MCF 10A (cell line): ENCODE data around the gene PPP2R5C. TPM values are rescaled to one million over a fixed set of nuclear protein-coding genes. Genes with fewer than 3 reads are reported as not detected.

Experiments
- BruUV-seq: library from RNA; stranded (reverse); fragments of 400-500 nt; replicated peaks from 2 replicates; lab custom pipeline; 2021; lab: Mats Ljungman, UMichigan
- CTCF ChIA-PET: fragments of 300-600 bp; sonication (Branson Sonifier 250); formaldehyde crosslinking; extraction: SDS; loops from one replicate; lab custom pipeline; 2021; ENCODE audit warnings: antibody characterized with exemption, inconsistent platforms; lab: Yijun Ruan, JAX
- POLR2A ChIA-PET: fragments of 300-600, 350-650 bp; sonication (Branson Sonifier 250); formaldehyde crosslinking; extraction: SDS; loops from one replicate; lab custom pipeline; 2020; ENCODE audit warnings: antibody characterized with exemption, inconsistent platforms; lab: Yijun Ruan, JAX
- DNase-seq: peaks from one replicate; pipeline ENCODE4 v3.0.0-alpha.2; 2018; ENCODE audit not compliant: unreplicated experiment
- H3K27ac Mint-ChIP-seq: one replicate; pipeline ENCODE4 v1.8.0; 2022; ENCODE audit warnings: mild to moderate bottlenecking, low read depth, mixed read lengths; ENCODE audit not compliant: unreplicated experiment
- H3K27me3 Mint-ChIP-seq: one replicate; pipeline ENCODE4 v1.8.0; 2022; ENCODE audit warnings: mixed read lengths; ENCODE audit not compliant: insufficient read depth, unreplicated experiment
- H3K36me3 Mint-ChIP-seq: one replicate; pipeline ENCODE4 v1.8.0; 2022; ENCODE audit warnings: mild to moderate bottlenecking, moderate library complexity, mixed read lengths; ENCODE audit not compliant: insufficient read depth, unreplicated experiment
- H3K4me1 Mint-ChIP-seq: one replicate; pipeline ENCODE4 v1.8.0; 2022; ENCODE audit warnings: mixed read lengths; ENCODE audit not compliant: insufficient read depth, unreplicated experiment
- H3K4me3 Mint-ChIP-seq: one replicate; pipeline ENCODE4 v1.8.0; 2022; ENCODE audit warnings: mild to moderate bottlenecking, moderate library complexity, mixed read lengths; ENCODE audit not compliant: unreplicated experiment
- H3K9me3 Mint-ChIP-seq: one replicate; pipeline ENCODE4 v1.8.0; 2022; ENCODE audit warnings: mixed read lengths; ENCODE audit not compliant: unreplicated experiment
- CTCF ChIP-seq: fragments of 200-600 bp; IDR thresholded peaks from one replicate; pipeline ENCODE4 v1.8.0; 2022; ENCODE audit warnings: antibody characterized with exemption, mild to moderate bottlenecking; ENCODE audit not compliant: unreplicated experiment
- intact Hi-C: fragments of 100-400 bp; cut with micrococcal nuclease; formaldehyde crosslinking; loops from 2 replicates; pipeline ENCODE4 v1.14.1; 2022
- total RNA-seq: library from RNA; stranded (reverse); gene quantifications from 2 replicates; pipeline ENCODE4 v1.2.3, GENCODE V29; 2022

The PPP2R5C gene
- total RNA-seq, 1 experiment from 2014 or later: 118 TPM

GRCh38 chr14:101736071-101736470, 25.4 kb upstream of the PPP2R5C start:
- TF ChIP-seq CTCF: no peak
- Mint-ChIP-seq H3K36me3 (no peaks in the 10 kb centered on the region), H3K27ac (no peak overlapping the region), H3K4me1 (peaks cover 14% of the 10 kb centered on the region), H3K27me3 (no peaks in the 10 kb centered on the region), H3K4me3 (no peak overlapping the region), H3K9me3 (peaks cover 13% of the 10 kb centered on the region)
- POLR2A ChIA-PET: interaction anchor here (0.5 to 0.6 kb wide), 4 partner anchors 42 to 355 kb away, joined by 3 read pairs; no protein-coding TSS in a partner anchor
- no peak for DNase-seq
- CTCF ChIA-PET: interaction anchor here (0.6 to 0.7 kb wide), 3 partner anchors 41 to 225 kb away, joined by 3 read pairs; no protein-coding TSS in a partner anchor
- BruUV-seq: no TSS peak
- intact Hi-C loops: no loop called here

GRCh38 chr14:101736585-101736984, 24.9 kb upstream of the PPP2R5C start:
- ChIA-PET POLR2A (interaction anchor here (0.5 to 0.6 kb wide), 4 partner anchors 42 to 354 kb away, joined by 3 read pairs; no protein-coding TSS in a partner anchor), CTCF (interaction anchor here (0.6 to 0.7 kb wide), 2 partner anchors 42 to 224 kb away, joined by 3 read pairs; no protein-coding TSS in a partner anchor)
- Mint-ChIP-seq H3K27me3 (no peaks in the 10 kb centered on the region), H3K9me3 (peaks cover 18% of the 10 kb centered on the region), H3K27ac (no peak overlapping the region), H3K36me3 (no peaks in the 10 kb centered on the region), H3K4me1 (peaks cover 14% of the 10 kb centered on the region), H3K4me3 (no peak overlapping the region)
- no peak for TF ChIP-seq CTCF
- DNase-seq: no peak
- intact Hi-C loops: no loop called here
- no TSS peak for BruUV-seq

GRCh38 chr14:101737414-101738339, 23.8 kb upstream of the PPP2R5C start:
- Mint-ChIP-seq H3K4me1 (peaks cover 5% of the 10 kb centered on the region), H3K4me3 (no peak overlapping the region), H3K27me3 (no peaks in the 10 kb centered on the region), H3K36me3 (no peaks in the 10 kb centered on the region), H3K27ac (no peak overlapping the region), H3K9me3 (peaks cover 21% of the 10 kb centered on the region)
- CTCF ChIA-PET: interaction anchor here (0.5 to 0.7 kb wide), 4 partner anchors 117 to 573 kb away, joined by 3 read pairs; no protein-coding TSS in a partner anchor
- no peak for DNase-seq
- intact Hi-C loops: no loop called here
- no peak for TF ChIP-seq CTCF
- POLR2A ChIA-PET: no interaction called here
- no TSS peak for BruUV-seq

GRCh38 chr14:101738703-101739320, 22.7 kb upstream of the PPP2R5C start:
- TF ChIP-seq CTCF: no peak
- Mint-ChIP-seq H3K9me3 (peaks cover 21% of the 10 kb centered on the region), H3K27me3 (no peaks in the 10 kb centered on the region), H3K36me3 (no peaks in the 10 kb centered on the region), H3K27ac (no peak overlapping the region), H3K4me1 (peaks cover 5% of the 10 kb centered on the region), H3K4me3 (no peak overlapping the region)
- BruUV-seq: no TSS peak
- POLR2A ChIA-PET: no interaction called here
- no peak for DNase-seq
- intact Hi-C loops: no loop called here
- CTCF ChIA-PET: interaction anchor here (0.6 kb wide), 1 partner anchor 1675 kb away, joined by 3 read pairs; no protein-coding TSS in a partner anchor
